Naive B cell (primary cell): ENCODE data around the gene ULBP1. TPM values are rescaled to one million over a fixed set of nuclear protein-coding genes. Genes with fewer than 3 reads are reported as not detected.

ENCODE experiments used
- polyA plus RNA-seq, 6 donors: library from polyadenylated mRNA; unstranded; fragments of 300-500 nt; fragmentation: Illumina TruSeq; gene quantifications; one replicate each; pipeline ENCODE4 v1.2.3, GENCODE V29; 2021; ENCODE audit warnings: low read depth in 6 of 6

ULBP1 gene
- polyA plus RNA-seq, 6 donors from 2014 or later: not detected

Other genes starting within 250 kb of the ULBP1 start
- 10 to 100 TPM; 12.5 to 21.4 (median 13.4) TPM for gene LATS1, start 245.8 kb upstream of the ULBP1 start, polyA plus RNA-seq
- 1 to 10 TPM in 5 of 6 donors, not detected in 1; 5.0 to 9.6 (median 5.4) TPM for gene NUP43, start 217.4 kb upstream of the ULBP1 start, polyA plus RNA-seq
- gene PCMT1, start 214.2 kb upstream of the ULBP1 start, polyA plus RNA-seq: 100 to 1,000 TPM; 115 to 157 (median 125) TPM
- under 1 TPM in 2 of 6 donors, not detected in 4; 0.12 to 0.28 TPM for gene LRP11, start 99.6 kb upstream of the ULBP1 start, polyA plus RNA-seq
- not detected for gene RAET1E, start 65.8 kb upstream of the ULBP1 start, polyA plus RNA-seq
- gene RAET1G, start 40.8 kb upstream of the ULBP1 start, polyA plus RNA-seq: not detected
- gene ULBP2, start 21.9 kb upstream of the ULBP1 start, polyA plus RNA-seq: not detected
- not detected for gene RAET1L, start 61.6 kb downstream of the ULBP1 start, polyA plus RNA-seq
- not detected for gene ULBP3, start 105.2 kb downstream of the ULBP1 start, polyA plus RNA-seq
- gene PPP1R14C, start 179.1 kb downstream of the ULBP1 start, polyA plus RNA-seq: under 1 TPM in 1 of 6 donors, not detected in 5; 0.22 TPM